Effector memory CD8-positive, alpha-beta T cell (primary cell): ENCODE data around the gene CBX1.
"Not testable (repeated sequence)": the region's sequence is repeated elsewhere in the genome, so short reads cannot be mapped to it uniquely, and the experiment has no call there.

Experiments
- ATAC-seq: fragments of 150-1000 bp; cut with Tn5 transposase; replicated peaks from 2 replicates; pipeline ENCODE4 v1.10.0; 2021; ENCODE audit warnings: mild to moderate bottlenecking, moderate library complexity
- DNase-seq, 3 experiments: peaks; one replicate each; pipeline ENCODE4 v3.0.0; 2021
- H3K27ac Mint-ChIP-seq, 2 donors: one replicate each; pipeline ENCODE4 v1.8.0; 2022; ENCODE audit warnings: mild to moderate bottlenecking in 2 of 2, mixed read lengths in 2 of 2, moderate library complexity in 2 of 2
- H3K27me3 Mint-ChIP-seq, 2 donors: one replicate each; pipeline ENCODE4 v1.8.0; 2022; ENCODE audit warnings: mixed read lengths in 2 of 2
- H3K36me3 Mint-ChIP-seq: one replicate; pipeline ENCODE4 v1.8.0; 2022; ENCODE audit warnings: mild to moderate bottlenecking, moderate library complexity, mixed read lengths; ENCODE audit not compliant: insufficient read depth
- H3K4me1 Mint-ChIP-seq, 2 donors: one replicate each; pipeline ENCODE4 v1.8.0; 2022; ENCODE audit warnings: low read depth in 2 of 2, mixed read lengths in 2 of 2
- H3K4me3 Mint-ChIP-seq, 2 donors: one replicate each; pipeline ENCODE4 v1.8.0; 2022; ENCODE audit warnings: mild to moderate bottlenecking in 2 of 2, mixed read lengths in 2 of 2, moderate library complexity in 2 of 2
- H3K9me3 Mint-ChIP-seq, 2 donors: one replicate each; pipeline ENCODE4 v1.8.0; 2022; ENCODE audit warnings: mixed read lengths in 2 of 2

The CBX1 gene

GRCh38 chr17:48107137-48108055 lies 6.1 kb upstream of the CBX1 start, which contains the start of gene SNX11:
Gene SNX11, plus strand, starts transcription at chr17:48107766. Its CDS starts 4,278 bp downstream, at chr17:48112044.
- Mint-ChIP-seq H3K27me3 (no peaks in the 10 kb centered on the region), H3K4me3 (peak within 1 kb of the TSS; percentile 92 to 98), H3K36me3 (peaks cover 36% of the 10 kb centered on the region), H3K9me3 (no peaks in the 10 kb centered on the region), H3K27ac (peak within 1 kb of the TSS; percentile 93 to 96), H3K4me1 (peaks cover 40 to 51% of the 10 kb centered on the region in 2 donors)
- ATAC-seq (peak; percentile 90), DNase-seq (peak; percentile 84 to 88 (median 87))

DNA sequence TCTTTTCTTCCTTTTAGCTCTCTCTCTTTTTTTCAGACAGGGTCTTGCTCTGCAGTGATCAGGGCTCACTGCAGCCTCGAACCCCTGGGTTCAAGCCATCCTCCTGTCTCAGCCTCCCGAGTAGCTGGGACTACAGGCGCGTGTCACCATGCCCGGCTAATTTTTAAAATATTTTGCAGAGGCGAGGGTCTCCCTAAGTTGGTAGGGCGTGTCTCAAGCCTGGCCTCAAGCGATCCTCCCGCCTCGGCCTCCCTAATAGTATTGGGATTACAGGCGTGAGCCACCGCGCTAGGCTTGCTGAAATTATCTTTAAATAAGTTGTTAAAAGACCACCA lies 5.5 kb upstream of the CBX1 start:
- H3K4me1 Mint-ChIP-seq, result peaks cover 37 to 45% of the 10 kb centered on the region in 2 donors
- no peak for ATAC-seq
- no peaks in the 10 kb centered on the region for H3K9me3 Mint-ChIP-seq
- H3K27ac Mint-ChIP-seq, result peak overlapping the region; percentile 93 to 96
- DNase-seq, result no peak
- H3K27me3 Mint-ChIP-seq, result no peaks in the 10 kb centered on the region
- H3K36me3 Mint-ChIP-seq, result peaks cover 37% of the 10 kb centered on the region
- H3K4me3 Mint-ChIP-seq, result peak overlapping the region; percentile 92 to 98

DNA sequence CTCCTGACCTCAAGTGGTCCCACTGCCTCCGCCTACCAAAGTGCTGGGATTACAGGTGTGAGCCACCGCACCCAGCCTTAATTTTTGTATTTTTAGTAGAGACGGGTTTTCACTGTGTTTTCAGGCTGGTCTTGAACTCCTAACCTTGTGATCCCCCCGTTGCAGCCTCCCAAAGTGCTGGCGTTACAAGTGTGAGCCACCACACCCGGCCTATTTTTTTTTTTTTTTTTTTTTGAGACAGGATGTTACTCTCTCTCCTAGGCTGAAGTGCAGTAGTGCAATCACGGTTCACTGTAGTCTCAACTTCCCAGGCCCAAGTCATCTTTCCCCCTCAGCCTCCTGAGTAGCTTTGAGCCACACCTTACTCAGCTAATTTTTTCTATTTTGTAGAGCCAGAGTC lies 3.2 kb upstream of the CBX1 start:
- Mint-ChIP-seq H3K27me3 (no peaks in the 10 kb centered on the region), H3K27ac (peak overlapping the region in 1 of 2 donors; percentile 8), H3K36me3 (peaks cover 39% of the 10 kb centered on the region), H3K4me1 (peaks cover 35 to 46% of the 10 kb centered on the region in 2 donors), H3K4me3 (peak overlapping the region; percentile 9 to 49), H3K9me3 (no peaks in the 10 kb centered on the region)
- no peak for ATAC-seq
- DNase-seq, result no peak

DNA sequence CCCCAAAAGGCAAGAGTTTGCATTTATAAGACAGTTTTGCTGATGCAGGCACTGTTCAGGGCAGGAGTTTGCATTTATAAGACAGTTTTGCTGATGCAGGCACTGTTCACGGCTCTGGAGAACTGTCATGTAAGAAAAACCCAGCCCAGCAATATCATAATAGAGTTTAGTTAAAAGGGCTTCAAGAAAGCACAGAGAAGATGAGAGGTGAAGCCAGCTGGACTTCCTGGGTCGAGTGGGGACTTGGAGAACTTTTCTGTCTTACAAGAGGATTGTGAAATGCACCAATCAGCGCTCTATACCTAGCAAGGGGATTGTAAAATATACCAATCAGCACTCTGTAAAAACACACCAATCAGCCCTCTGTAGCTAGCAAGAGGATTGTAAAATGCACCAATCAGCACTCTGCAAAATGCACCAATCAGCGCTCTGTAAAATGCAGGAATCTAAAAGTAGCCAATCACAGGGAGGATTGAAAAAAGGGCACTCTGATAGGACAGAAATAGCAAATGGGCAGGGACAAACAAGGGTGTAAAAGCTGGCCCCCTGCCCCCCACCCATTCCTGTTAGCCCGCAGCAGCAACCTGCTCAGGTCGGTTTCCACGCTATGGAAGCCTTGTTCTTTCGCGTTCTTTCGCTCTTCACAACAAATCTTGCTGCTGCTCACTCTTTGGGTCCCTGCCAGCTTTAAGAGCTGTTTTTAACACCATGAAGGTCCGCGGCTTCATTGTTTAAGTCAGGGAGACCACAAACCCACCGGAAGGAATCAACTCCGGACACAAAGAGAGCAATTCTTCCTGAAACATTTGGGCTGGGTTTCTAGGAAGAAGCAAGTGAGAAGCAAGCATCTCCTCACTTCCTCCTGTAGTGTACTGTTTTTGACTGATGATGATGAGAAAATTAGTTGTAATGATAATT lies 1.8 kb upstream of the CBX1 start:
- Mint-ChIP-seq H3K4me3 (peak overlapping the region; percentile 62 to 66), H3K27ac (peak overlapping the region in 1 of 2 donors; percentile 19), H3K9me3 (no peaks in the 10 kb centered on the region), H3K36me3 (peaks cover 33% of the 10 kb centered on the region), H3K27me3 (no peaks in the 10 kb centered on the region), H3K4me1 (peaks cover 26 to 36% of the 10 kb centered on the region in 2 donors)
- ATAC-seq (no peak), DNase-seq (peak in 2 of 3 experiments; percentile 14 to 27)

- ATAC-seq, result no peak
- Mint-ChIP-seq H3K36me3 (peaks cover 26% of the 10 kb centered on the region), H3K9me3 (no peaks in the 10 kb centered on the region), H3K4me3 (peak overlapping the region; percentile 62 to 66), H3K27ac (no peak overlapping the region), H3K4me1 (peaks cover 21 to 31% of the 10 kb centered on the region in 2 donors), H3K27me3 (no peaks in the 10 kb centered on the region)
- no peak for DNase-seq
Observed at GRCh38 chr17:48102043-48102750, 919 bp upstream of the CBX1 start.

- peak overlapping the region; percentile 76 to 80 for H3K27ac Mint-ChIP-seq
- no peak for DNase-seq
- no peaks in the 10 kb centered on the region for H3K27me3 Mint-ChIP-seq
- H3K9me3 Mint-ChIP-seq, result no peaks in the 10 kb centered on the region
- H3K4me3 Mint-ChIP-seq, result peak overlapping the region; percentile 90 to 93
- H3K4me1 Mint-ChIP-seq, result peaks cover 16 to 24% of the 10 kb centered on the region in 2 donors
- ATAC-seq, result no peak
- peaks cover 21% of the 10 kb centered on the region for H3K36me3 Mint-ChIP-seq
Observed at GRCh38 chr17:48100591-48101011, 677 bp downstream of the CBX1 start.

DNA sequence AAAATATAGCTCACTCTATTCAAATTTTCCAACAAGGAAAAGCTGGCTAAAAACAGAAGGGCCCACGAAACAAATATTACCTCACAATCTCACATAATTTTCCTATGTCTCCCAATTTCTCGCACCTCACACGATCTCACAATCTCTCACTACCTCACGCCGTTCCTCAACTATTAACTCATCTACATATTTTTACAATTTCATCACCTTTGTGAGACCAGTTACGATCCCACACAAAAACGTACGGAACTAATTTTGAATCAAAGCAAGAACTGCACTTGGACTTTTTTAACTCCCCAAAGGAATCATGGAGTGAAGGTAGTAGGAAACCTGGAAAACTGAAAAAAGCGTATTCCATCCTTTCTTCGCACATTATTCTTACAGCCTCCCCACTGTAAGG lies 1.1 kb downstream of the CBX1 start:
- Mint-ChIP-seq H3K4me3 (peak overlapping the region; percentile 90 to 93), H3K9me3 (no peaks in the 10 kb centered on the region), H3K27ac (no peak overlapping the region), H3K27me3 (no peaks in the 10 kb centered on the region), H3K4me1 (peaks cover 16 to 24% of the 10 kb centered on the region in 2 donors), H3K36me3 (peaks cover 25% of the 10 kb centered on the region)
- ATAC-seq (no peak), DNase-seq (no peak)

GRCh38 chr17:48095611-48096010 lies 5.7 kb downstream of the CBX1 start:
- H3K36me3 Mint-ChIP-seq, result peaks cover 19% of the 10 kb centered on the region
- DNase-seq, result no peak

GRCh38 chr17:48093341-48094045 lies 7.8 kb downstream of the CBX1 start:
- H3K27ac Mint-ChIP-seq, result no peak overlapping the region
- DNase-seq, result no peak

More at GRCh38 chr17:48095611-48096010, 5.7 kb downstream of the CBX1 start:
- Mint-ChIP-seq H3K9me3 (no peaks in the 10 kb centered on the region), H3K27ac (no peak overlapping the region), H3K4me1 (peaks cover under 1 to 12% of the 10 kb centered on the region in 2 donors), H3K27me3 (no peaks in the 10 kb centered on the region), H3K4me3 (no peak overlapping the region)
- no peak for ATAC-seq

GRCh38 chr17:48084932-48085331 lies 16.3 kb downstream of the CBX1 start:
- DNase-seq (no peak), ATAC-seq (no peak)
- H3K27ac Mint-ChIP-seq, result no peak overlapping the region
- no peaks in the 10 kb centered on the region for H3K27me3 Mint-ChIP-seq
- H3K4me1 Mint-ChIP-seq, result peaks cover 0 to 3% of the 10 kb centered on the region in 2 donors
- H3K9me3 Mint-ChIP-seq, result no peaks in the 10 kb centered on the region
- peaks cover 5% of the 10 kb centered on the region for H3K36me3 Mint-ChIP-seq
- H3K4me3 Mint-ChIP-seq, result no peak overlapping the region

More at GRCh38 chr17:48093341-48094045, 7.8 kb downstream of the CBX1 start:
- Mint-ChIP-seq H3K9me3 (no peaks in the 10 kb centered on the region), H3K36me3 (peaks cover 19% of the 10 kb centered on the region), H3K4me1 (peaks cover 0 to 7% of the 10 kb centered on the region in 2 donors), H3K4me3 (no peak overlapping the region), H3K27me3 (no peaks in the 10 kb centered on the region)
- ATAC-seq, result no peak

- no peaks in the 10 kb centered on the region for H3K27me3 Mint-ChIP-seq
- H3K4me3 Mint-ChIP-seq, result no peak overlapping the region
- peak overlapping the region in 1 of 2 donors; percentile 82 for H3K27ac Mint-ChIP-seq
- ATAC-seq (no peak), DNase-seq (no peak)
- no peaks in the 10 kb centered on the region for H3K9me3 Mint-ChIP-seq
- peaks cover 0 to 3% of the 10 kb centered on the region in 2 donors for H3K4me1 Mint-ChIP-seq
- H3K36me3 Mint-ChIP-seq, result peaks cover 5% of the 10 kb centered on the region
Observed at GRCh38 chr17:48081858-48082257, 19.4 kb downstream of the CBX1 start.

GRCh38 chr17:48077152-48077551 lies 24.1 kb downstream of the CBX1 start:
- DNase-seq, H3K4me3 Mint-ChIP-seq, H3K4me1 Mint-ChIP-seq, H3K27me3 Mint-ChIP-seq, ATAC-seq, H3K9me3 Mint-ChIP-seq, H3K27ac Mint-ChIP-seq: not testable (repeated sequence)
- H3K36me3 Mint-ChIP-seq, result peaks cover 11% of the 10 kb centered on the region
